ENCODE results near the gene VSTM2B. TPM values are rescaled to one million over a fixed set of nuclear protein-coding genes. Genes with fewer than 3 reads are reported as not detected.

VSTM2B gene
- polyA plus RNA-seq, 6 donors from 2014 or later, result not detected

- peaks cover 0 to 10% (median 0%) of the 10 kb centered on the region in 7 donors for H3K9me3 Mint-ChIP-seq
- no peak for DNase-seq
- ATAC-seq (ENCODE audit: low read depth in 2 of 2), result no peak
- H3K27me3 Mint-ChIP-seq, result peaks cover 32 to 72% (median 64%) of the 10 kb centered on the region in 3 donors
- H3K27ac Mint-ChIP-seq, result no peak overlapping the region
- no peak overlapping the region for H3K4me3 Mint-ChIP-seq
- H3K36me3 Mint-ChIP-seq, result peaks cover 0 to 8% of the 10 kb centered on the region in 2 donors
- H3K4me1 Mint-ChIP-seq, result peaks cover 17 to 25% (median 24%) of the 10 kb centered on the region in 3 donors
Measured at GRCh38 chr19:29532097-29532496, 6.3 kb downstream of the VSTM2B start.

GRCh38 chr19:29532956-29533355, 7.2 kb downstream of the VSTM2B start:
- Mint-ChIP-seq H3K4me1 (peaks cover 10 to 18% (median 17%) of the 10 kb centered on the region in 3 donors), H3K27me3 (peaks cover 27 to 65% (median 58%) of the 10 kb centered on the region in 3 donors), H3K9me3 (peaks cover 0 to 10% (median 0%) of the 10 kb centered on the region in 7 donors), H3K27ac (no peak overlapping the region), H3K36me3 (peaks cover 0 to 8% of the 10 kb centered on the region in 2 donors), H3K4me3 (no peak overlapping the region)
- no peak for ATAC-seq (ENCODE audit: low read depth in 2 of 2)
- no peak for DNase-seq

- DNase-seq, result no peak
- no peak overlapping the region for H3K4me3 Mint-ChIP-seq
- peaks cover 0 to 10% (median 2%) of the 10 kb centered on the region in 7 donors for H3K9me3 Mint-ChIP-seq
- H3K36me3 Mint-ChIP-seq, result peaks cover 0 to 7% of the 10 kb centered on the region in 2 donors
- H3K27me3 Mint-ChIP-seq, result peaks cover 27 to 56% (median 54%) of the 10 kb centered on the region in 3 donors
- ATAC-seq (ENCODE audit: low read depth in 2 of 2), result no peak
- H3K27ac Mint-ChIP-seq, result no peak overlapping the region
- peaks cover 10 to 14% (median 12%) of the 10 kb centered on the region in 3 donors for H3K4me1 Mint-ChIP-seq
Measured at GRCh38 chr19:29533578-29534544, 8.1 kb downstream of the VSTM2B start.

GRCh38 chr19:29535214-29535831, 9.5 kb downstream of the VSTM2B start:
- H3K27me3 Mint-ChIP-seq, result peaks cover 22 to 49% (median 43%) of the 10 kb centered on the region in 3 donors
- no peak for ATAC-seq (ENCODE audit: low read depth in 2 of 2)
- peaks cover 2 to 5% (median 3%) of the 10 kb centered on the region in 3 donors for H3K4me1 Mint-ChIP-seq
- no peak overlapping the region for H3K27ac Mint-ChIP-seq
- H3K36me3 Mint-ChIP-seq, result no peaks in the 10 kb centered on the region
- no peak overlapping the region for H3K4me3 Mint-ChIP-seq
- H3K9me3 Mint-ChIP-seq, result peaks cover 0 to 10% (median 3%) of the 10 kb centered on the region in 7 donors
- no peak for DNase-seq

GRCh38 chr19:29535984-29536508, 10.3 kb downstream of the VSTM2B start:
- Mint-ChIP-seq H3K36me3 (no peaks in the 10 kb centered on the region), H3K9me3 (peaks cover 0 to 10% (median 3%) of the 10 kb centered on the region in 7 donors), H3K4me3 (no peak overlapping the region), H3K27ac (no peak overlapping the region), H3K27me3 (peaks cover 19 to 42% (median 36%) of the 10 kb centered on the region in 3 donors), H3K4me1 (no peaks in the 10 kb centered on the region)
- DNase-seq, result no peak
- ATAC-seq (ENCODE audit: low read depth in 2 of 2), result no peak

GRCh38 chr19:29537181-29537580, 11.4 kb downstream of the VSTM2B start:
- no peaks in the 10 kb centered on the region for H3K4me1 Mint-ChIP-seq
- H3K4me3 Mint-ChIP-seq, result no peak overlapping the region
- no peak overlapping the region for H3K27ac Mint-ChIP-seq
- H3K9me3 Mint-ChIP-seq, result peaks cover 0 to 4% (median 3%) of the 10 kb centered on the region in 7 donors
- peaks cover 14 to 31% (median 24%) of the 10 kb centered on the region in 3 donors for H3K27me3 Mint-ChIP-seq
- DNase-seq, result no peak
- no peak for ATAC-seq (ENCODE audit: low read depth in 2 of 2)
- H3K36me3 Mint-ChIP-seq, result no peaks in the 10 kb centered on the region

GRCh38 chr19:29537601-29538000, 11.8 kb downstream of the VSTM2B start:
- H3K9me3 Mint-ChIP-seq, result peaks cover 0 to 4% (median 2%) of the 10 kb centered on the region in 7 donors
- DNase-seq, result no peak
- no peak for ATAC-seq (ENCODE audit: low read depth in 2 of 2)
- no peak overlapping the region for H3K4me3 Mint-ChIP-seq
- H3K36me3 Mint-ChIP-seq, result no peaks in the 10 kb centered on the region
- no peak overlapping the region for H3K27ac Mint-ChIP-seq
- peaks cover 10 to 27% (median 20%) of the 10 kb centered on the region in 3 donors for H3K27me3 Mint-ChIP-seq
- H3K4me1 Mint-ChIP-seq, result no peaks in the 10 kb centered on the region

GRCh38 chr19:29538146-29538545, 12.4 kb downstream of the VSTM2B start:
- H3K4me3 Mint-ChIP-seq, result no peak overlapping the region
- H3K27ac Mint-ChIP-seq, result no peak overlapping the region
- no peaks in the 10 kb centered on the region for H3K4me1 Mint-ChIP-seq
- no peaks in the 10 kb centered on the region for H3K36me3 Mint-ChIP-seq
- H3K27me3 Mint-ChIP-seq, result peaks cover 8 to 22% (median 17%) of the 10 kb centered on the region in 3 donors
- peaks cover 0 to 4% (median 2%) of the 10 kb centered on the region in 7 donors for H3K9me3 Mint-ChIP-seq
- DNase-seq, result no peak
- ATAC-seq (ENCODE audit: low read depth in 2 of 2), result no peak

- ATAC-seq (ENCODE audit: low read depth in 2 of 2), result no peak
- Mint-ChIP-seq H3K27me3 (peaks cover 7 to 18% (median 14%) of the 10 kb centered on the region in 3 donors), H3K27ac (peak overlapping the region in 1 of 6 donors; percentile 63), H3K4me3 (no peak overlapping the region), H3K9me3 (peaks cover 0 to 4% (median 2%) of the 10 kb centered on the region in 7 donors), H3K36me3 (no peaks in the 10 kb centered on the region), H3K4me1 (no peaks in the 10 kb centered on the region)
- DNase-seq, result no peak
Measured at GRCh38 chr19:29538651-29539050, 12.9 kb downstream of the VSTM2B start.

- ATAC-seq (ENCODE audit: low read depth in 2 of 2) (no peak), DNase-seq (no peak)
- no peak overlapping the region for H3K4me3 Mint-ChIP-seq
- no peaks in the 10 kb centered on the region for H3K36me3 Mint-ChIP-seq
- no peak overlapping the region for H3K27ac Mint-ChIP-seq
- H3K4me1 Mint-ChIP-seq, result no peaks in the 10 kb centered on the region
- peaks cover 4 to 13% (median 9%) of the 10 kb centered on the region in 3 donors for H3K27me3 Mint-ChIP-seq
- peaks cover 0 to 4% (median 1%) of the 10 kb centered on the region in 7 donors for H3K9me3 Mint-ChIP-seq
Measured at GRCh38 chr19:29539131-29539530, 13.3 kb downstream of the VSTM2B start.

- H3K27ac Mint-ChIP-seq, result no peak overlapping the region
- peaks cover 0 to 7% (median 3%) of the 10 kb centered on the region in 7 donors for H3K9me3 Mint-ChIP-seq
- H3K4me3 Mint-ChIP-seq, result no peak overlapping the region
- peaks cover 0 to 1% of the 10 kb centered on the region in 2 donors for H3K36me3 Mint-ChIP-seq
- ATAC-seq (ENCODE audit: low read depth in 2 of 2) (no peak), DNase-seq (no peak)
- H3K27me3 Mint-ChIP-seq, result peaks cover 2 to 9% (median 7%) of the 10 kb centered on the region in 3 donors
- H3K4me1 Mint-ChIP-seq, result no peaks in the 10 kb centered on the region
Measured at GRCh38 chr19:29539670-29540069, 13.9 kb downstream of the VSTM2B start.

GRCh38 chr19:29540114-29540513, 14.3 kb downstream of the VSTM2B start:
- DNase-seq (no peak), ATAC-seq (ENCODE audit: low read depth in 2 of 2) (no peak)
- Mint-ChIP-seq H3K36me3 (peaks cover 0 to 6% of the 10 kb centered on the region in 2 donors), H3K4me3 (no peak overlapping the region), H3K27ac (no peak overlapping the region), H3K4me1 (no peaks in the 10 kb centered on the region), H3K9me3 (peaks cover 3 to 11% (median 6%) of the 10 kb centered on the region in 7 donors), H3K27me3 (peaks cover 0 to 9% (median 7%) of the 10 kb centered on the region in 3 donors)

Data from naive B cell (primary cell).